Pancreas (tissue), 10 donors: ENCODE measurements around the gene PCP2. TPM values are rescaled to one million over a fixed set of nuclear protein-coding genes. Genes with fewer than 3 reads are reported as not detected.
A peak's percentile ranks its signal among the peaks of the same experiment; 100 is the strongest.

ENCODE experiments used
- ATAC-seq, 4 donors: fragments of 200-7000 bp; cut with Tn5 transposase; one replicate each; pipeline versions ENCODE4 v1.8.0 to v1.9.1; 2020; ENCODE audit warnings: mild to moderate bottlenecking in 4 of 4, moderate library complexity in 4 of 4
- DNase-seq, 6 donors: peaks; one replicate each; pipeline ENCODE4 v3.0.0-alpha.2; 2020
- FAIRE-seq: peaks from 2 replicates; lab custom pipeline; 2012; peaks lifted over from hg19 to GRCh38; lab: Jason Lieb, UNC
- H3K27ac ChIP-seq, 4 donors: fragments of 200-600 bp; sonication (generic); 1 replicate in 3 of 4; 2 replicates in 1 of 4; pipeline versions ENCODE4 v1.5.0 to v1.8.0; 2020
- H3K27me3 ChIP-seq, 4 donors: fragments of 200-600 bp; one replicate each; pipeline ENCODE4 v1.8.0; 2021
- H3K36me3 ChIP-seq, 3 donors: fragments of 200-600 bp; sonication (generic) in 1 of 3; one replicate each; pipeline versions ENCODE4 v1.5.0 to v1.8.0; 2020 to 2021
- H3K4me1 ChIP-seq, 3 donors: fragments of 200-600 bp; one replicate each; pipeline ENCODE4 v1.8.0; 2021
- H3K4me3 ChIP-seq, 4 donors: fragments of 200-600 bp; sonication (generic) in 2 of 4; one replicate each; pipeline versions ENCODE4 v1.5.0 to v1.8.0; 2020 to 2021
- H3K9me3 ChIP-seq, 4 donors: fragments of 200-600 bp; one replicate each; pipeline ENCODE4 v1.8.0; 2021
- CTCF ChIP-seq, 4 donors: fragments of 200-600 bp; sonication (generic) in 3 of 4; IDR thresholded peaks; one replicate each; pipeline versions ENCODE4 v1.5.0 to v1.8.0; 2021; ENCODE audit warnings: antibody characterized with exemption in 4 of 4
- WGBS, 2 donors: extraction: QIAGEN DNeasy Blood & Tissue Kit; methylation state at CpG; one replicate each; pipeline ENCODE4 v1.1.7; 2013; 5-methylcytosine and 5-hydroxymethylcytosine counted together
- intact Hi-C, 3 donors: fragments of 100-400 bp; cut with DNase I; formaldehyde crosslinking; loops; one replicate each; pipeline versions ENCODE4 v1.11.1 to v1.14.2; 2022
- polyA plus RNA-seq, 2 donors: library from polyadenylated mRNA; stranded (reverse); fragments of 200-250 nt; gene quantifications; one replicate each; pipeline ENCODE4 v1.2.3, GENCODE V29; 2013
- total RNA-seq, 6 donors: library from RNA; stranded (reverse); fragmentation: NEBNext Ultra II Directional in 4 of 6; extraction: Animal tissue kit (Norgen Biotek cat#: 25700) in 4 of 6; gene quantifications; one replicate each; pipeline versions ENCODE4 v1.2.1 to v1.2.4, GENCODE V29; 2021 to 2023
- donor health status: healthy with polysubstance abuse.
- donor health status: DM: no; HTN: no; CAD: no; lungs with moderate emphysema.
- donor health status: DM: no; HTN: no; CAD: no.
- donor health status: control.
- donor health status: control.
- donor health status: Bipolar disorder and iron deficiency.
- donor health status: DM: yes; HTN: yes; CAD: no.
- donor health status: DM: no; HTN: no; CAD: no.
- donor health status: DM: no; HTN: no; CAD: no.
- donor health status: DM: yes; HTN: yes; CAD: no.

The PCP2 gene
- total and polyA plus RNA-seq, 8 donors, result 1.1 to 35.6 (median 2.2) TPM

GRCh38 chr19:7610491-7611240 is 22.9 kb downstream of the PCP2 start:
- intact Hi-C loops, result no loop called here
- Histone ChIP-seq H3K27me3 (no peaks in the 10 kb centered on the region), H3K27ac (no peak overlapping the region), H3K36me3 (peaks cover 0 to 43% (median 0%) of the 10 kb centered on the region in 3 donors), H3K4me3 (no peak overlapping the region), H3K9me3 (no peaks in the 10 kb centered on the region), H3K4me1 (no peaks in the 10 kb centered on the region)
- no peak for TF ChIP-seq CTCF (IDR thresholded peaks at IDR 0.05)
- no peak for FAIRE-seq
- DNase-seq, result peak in 1 of 6 donors; percentile 67
- no peak for ATAC-seq
- WGBS, 2 donors, result 90 to 93% methylated on average over 29 to 31 of the region's 31 CpGs

GRCh38 chr19:7607874-7608560 is 25.5 kb downstream of the PCP2 start:
- Histone ChIP-seq H3K27ac (no peak overlapping the region), H3K4me3 (no peak overlapping the region), H3K36me3 (peaks cover 0 to 43% (median 0%) of the 10 kb centered on the region in 3 donors), H3K9me3 (no peaks in the 10 kb centered on the region), H3K27me3 (no peaks in the 10 kb centered on the region), H3K4me1 (peaks cover 0 to 1% (median 0%) of the 10 kb centered on the region in 3 donors)
- TF ChIP-seq CTCF (IDR thresholded peaks at IDR 0.05), result no peak
- 94 to 95% methylated on average over 23 to 25 of the region's 25 CpGs for WGBS, 2 donors
- intact Hi-C loops, result no loop called here
- FAIRE-seq (no peak), ATAC-seq (no peak), DNase-seq (peak in 3 of 6 donors; percentile 1 to 81 (median 12))

- intact Hi-C loops, result no loop called here
- DNase-seq (peak in 2 of 6 donors; percentile 2 to 49), FAIRE-seq (no peak), ATAC-seq (no peak)
- Histone ChIP-seq H3K36me3 (peaks cover 0 to 39% (median 0%) of the 10 kb centered on the region in 3 donors), H3K27me3 (no peaks in the 10 kb centered on the region), H3K9me3 (no peaks in the 10 kb centered on the region), H3K4me1 (peaks cover 0 to 4% (median under 1%) of the 10 kb centered on the region in 3 donors), H3K27ac (no peak overlapping the region), H3K4me3 (no peak overlapping the region)
- WGBS, 2 donors, result 92 to 94% methylated on average over 9 to 10 of the region's 10 CpGs
- no peak for TF ChIP-seq CTCF (IDR thresholded peaks at IDR 0.05)
Measured at GRCh38 chr19:7607212-7607873, 26.2 kb downstream of the PCP2 start.

- no peak for TF ChIP-seq CTCF (IDR thresholded peaks at IDR 0.05)
- no peak overlapping the region for H3K27ac ChIP-seq
- DNase-seq, result peak in 2 of 6 donors; percentile 17 to 64
- intact Hi-C loops, result no loop called here
- peaks cover 0 to 29% (median 0%) of the 10 kb centered on the region in 3 donors for H3K36me3 ChIP-seq
- H3K4me1 ChIP-seq, result peaks cover 0 to 8% (median 5%) of the 10 kb centered on the region in 3 donors
- no peaks in the 10 kb centered on the region for H3K9me3 ChIP-seq
- 90 to 92% methylated on average over 17 of the region's 17 CpGs for WGBS, 2 donors
- no peaks in the 10 kb centered on the region for H3K27me3 ChIP-seq
- no peak for FAIRE-seq
- no peak overlapping the region for H3K4me3 ChIP-seq
- ATAC-seq, result no peak
Measured at GRCh38 chr19:7606289-7606688, 27.2 kb downstream of the PCP2 start.
